GM19023 (cell line): ENCODE measurements around the gene HTR7.

Source experiments
- ATAC-seq: cut with Tn5 transposase; IDR thresholded peaks from one replicate; pipeline ENCODE4 v1.9.1; 2021; ENCODE audit warnings: mild to moderate bottlenecking, moderate library complexity; ENCODE audit not compliant: unreplicated experiment

Gene HTR7

DNA sequence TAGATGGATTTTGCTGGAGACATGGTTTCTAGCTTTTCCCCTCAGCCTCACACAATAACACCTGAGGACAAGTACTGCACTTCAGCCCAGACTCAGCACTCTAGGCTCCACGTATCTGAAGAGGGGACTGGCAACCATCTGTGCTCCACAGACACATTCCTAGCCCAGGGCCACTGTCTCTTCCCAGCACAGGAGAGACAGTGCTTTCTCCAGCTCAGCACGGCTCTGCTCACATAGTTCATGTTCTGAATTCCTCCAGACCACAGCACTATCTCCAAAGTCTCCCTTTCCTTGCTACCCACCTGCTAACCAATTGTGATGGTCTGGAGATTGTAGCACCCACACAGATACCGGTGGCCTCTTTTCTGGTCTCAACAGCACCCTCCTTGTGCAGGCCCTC, 114.5 kb downstream of the HTR7 start:
- no peak for ATAC-seq

DNA sequence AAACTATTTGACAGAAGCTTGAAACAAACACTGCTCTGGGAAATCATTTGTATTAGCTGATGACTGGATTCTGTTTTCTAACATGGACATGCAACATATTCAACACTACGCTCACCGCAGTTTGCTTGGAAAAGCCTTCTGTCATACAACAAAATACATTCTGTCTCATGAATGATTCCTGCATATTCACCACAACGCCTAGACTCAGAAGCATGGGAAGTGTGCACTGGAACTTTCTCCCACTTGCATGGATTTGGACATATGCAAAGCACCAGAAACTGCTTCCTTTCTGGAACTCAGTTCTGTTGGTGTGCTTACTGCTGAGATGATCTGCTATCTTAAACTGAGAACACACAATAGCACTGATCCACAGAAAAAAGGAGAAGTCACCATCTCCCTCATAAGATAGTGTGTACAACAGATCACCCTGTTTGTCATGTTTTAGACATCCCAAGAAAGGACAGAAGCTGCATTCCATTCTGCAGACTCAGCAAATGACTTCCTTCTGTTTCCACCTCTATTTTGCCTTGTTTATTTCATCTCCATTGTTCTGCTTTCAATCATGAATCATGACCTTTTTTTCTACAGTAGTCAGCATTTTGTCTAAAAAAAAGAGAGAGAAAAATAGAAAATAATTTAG, 115.8 kb downstream of the HTR7 start:
- ATAC-seq, result no peak

DNA sequence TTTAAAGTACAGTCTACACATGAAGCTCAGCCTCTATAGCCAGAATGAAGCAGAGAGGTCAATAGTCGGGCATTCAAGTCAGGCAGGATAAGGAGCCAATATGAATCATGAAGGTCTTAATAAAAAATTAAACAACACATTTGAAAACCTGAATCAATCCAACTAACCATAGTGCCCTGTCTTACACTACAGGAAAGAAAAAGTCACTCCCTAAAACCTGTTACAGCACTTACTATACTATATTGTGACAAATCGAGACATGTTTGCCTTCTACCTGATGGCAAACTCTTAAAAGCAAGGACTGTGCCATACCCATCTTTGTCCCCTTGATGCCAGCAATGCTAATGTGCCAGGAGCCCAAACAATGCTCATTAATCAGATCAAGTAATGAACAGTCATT, 117.6 kb downstream of the HTR7 start:
- ATAC-seq, result no peak

DNA sequence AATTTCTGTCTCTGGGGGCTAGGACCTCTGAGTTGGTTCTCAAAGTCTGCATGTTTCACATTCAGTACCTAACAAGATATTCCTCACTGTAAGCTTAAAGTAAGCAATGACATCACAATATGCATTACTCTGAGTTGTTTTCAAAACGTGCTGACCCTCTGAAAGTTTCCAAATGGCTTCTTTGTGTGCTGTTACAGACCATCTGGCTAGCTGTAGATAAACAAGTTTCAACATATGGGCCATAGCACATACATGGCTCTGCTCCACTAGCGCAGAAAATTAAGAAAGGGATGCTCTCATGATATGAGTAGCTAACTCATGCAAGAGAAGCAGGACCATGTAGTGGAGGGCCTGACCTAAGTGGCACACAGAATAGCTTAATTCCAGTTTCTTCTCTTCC, 119.0 kb downstream of the HTR7 start:
- no peak for ATAC-seq

DNA sequence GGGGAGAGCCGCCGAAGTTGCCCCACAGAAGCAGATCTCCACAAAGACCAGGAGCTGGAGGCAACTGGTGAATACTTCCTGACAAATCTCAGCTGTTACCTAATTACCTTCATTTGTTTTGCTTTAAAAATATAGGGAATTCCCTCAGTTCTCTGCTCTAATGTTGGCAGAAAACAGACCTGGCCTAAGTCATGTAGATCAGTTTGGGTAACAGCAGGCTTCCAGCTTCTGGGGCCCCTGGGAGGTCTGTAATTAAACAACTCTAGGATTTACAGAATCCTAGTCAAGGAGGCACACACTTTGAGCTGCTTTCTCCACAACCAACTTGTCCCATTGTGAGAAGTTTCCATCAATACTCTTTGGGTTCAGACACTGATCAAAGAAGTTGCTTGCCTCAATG, 123.4 kb downstream of the HTR7 start:
- no peak for ATAC-seq

DNA sequence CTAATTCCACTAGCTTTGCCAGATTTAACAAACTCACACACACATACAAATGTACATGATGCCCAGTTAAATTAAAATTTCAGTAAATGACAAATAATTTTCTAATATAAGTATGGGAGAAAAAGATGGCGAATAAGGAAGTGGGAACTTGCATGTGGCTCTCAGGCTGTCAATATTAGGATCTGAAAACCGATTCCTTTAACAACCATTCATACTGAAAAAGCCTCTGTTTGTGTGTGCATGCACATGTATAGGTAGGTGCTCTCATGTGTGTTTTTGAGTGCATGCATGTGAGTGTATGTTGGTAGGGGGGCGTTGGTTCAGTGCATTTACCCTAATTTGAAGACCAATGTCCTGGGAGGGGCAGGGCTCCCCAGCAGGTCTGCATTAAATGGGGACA, 125.3 kb downstream of the HTR7 start:
- ATAC-seq, result no peak

DNA sequence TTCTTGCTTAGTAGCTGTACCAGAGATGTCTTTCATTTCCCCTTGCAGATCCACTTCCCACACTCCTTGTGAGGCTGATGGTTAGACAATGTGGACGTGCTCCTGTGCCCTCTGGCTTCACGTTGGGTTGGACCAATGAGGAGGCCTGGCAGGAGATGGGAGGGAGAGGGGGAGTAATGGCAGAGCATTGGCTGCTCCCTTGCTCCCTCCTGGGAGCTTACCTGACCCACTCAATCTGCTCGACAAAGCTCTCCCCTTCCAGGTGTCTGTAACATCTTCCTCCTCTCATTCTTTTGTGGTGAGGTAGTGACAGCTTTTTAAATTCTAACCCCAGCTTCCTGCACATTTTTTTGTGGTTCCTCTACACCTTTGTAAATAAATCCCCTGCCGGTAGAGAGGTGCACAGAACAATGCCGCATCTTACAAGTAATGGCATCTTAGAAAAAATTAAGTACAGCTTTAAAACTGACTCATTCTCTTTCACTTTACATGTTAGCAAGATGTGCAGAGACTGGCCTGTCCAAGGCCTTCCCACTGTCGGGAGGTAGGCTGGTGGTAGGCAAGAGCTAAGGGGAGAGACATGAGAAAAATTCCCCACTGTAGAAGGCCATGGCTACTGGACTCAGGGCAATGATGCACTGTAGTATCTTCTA, 134.3 kb downstream of the HTR7 start:
- no peak for ATAC-seq

DNA sequence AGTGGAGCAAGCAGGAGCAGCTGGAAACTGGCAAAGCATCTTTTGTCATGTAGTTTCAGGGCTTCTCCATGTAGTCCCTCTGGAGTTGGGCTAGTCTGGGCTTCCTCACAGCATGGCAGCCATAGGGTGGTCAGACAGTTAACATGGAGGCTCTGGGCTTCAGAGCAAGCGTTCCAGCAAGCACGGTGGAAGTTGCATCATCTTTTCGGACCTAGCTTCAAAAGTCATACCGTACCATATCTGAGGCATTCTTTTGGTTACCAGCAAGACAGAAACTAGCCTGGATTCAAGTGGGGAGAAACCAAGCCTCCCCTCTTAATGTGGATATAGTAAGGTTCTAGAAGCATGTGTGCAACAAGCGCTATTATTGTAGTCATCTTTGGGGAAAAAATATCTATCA, 135.0 kb downstream of the HTR7 start:
- ATAC-seq, result no peak

DNA sequence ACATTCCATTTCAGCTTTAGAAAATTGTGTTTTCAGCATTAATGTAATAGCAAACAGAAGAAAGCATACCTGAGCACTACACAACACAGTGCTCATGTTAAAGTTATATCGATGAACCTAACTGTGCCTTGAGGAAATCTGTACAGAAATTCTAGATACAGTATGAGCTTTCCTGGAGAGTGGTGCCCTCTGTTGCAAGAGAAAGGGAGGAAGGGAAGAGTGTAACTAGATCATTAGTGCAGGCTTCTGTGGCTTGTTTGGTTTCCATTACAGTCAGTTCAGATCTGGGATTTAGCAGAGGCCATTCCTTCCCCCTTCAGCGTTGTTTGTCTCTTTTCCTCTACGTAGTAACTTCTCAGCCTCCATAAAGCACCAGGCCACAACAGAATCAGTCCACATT, 139.7 kb downstream of the HTR7 start:
- ATAC-seq, result no peak

DNA sequence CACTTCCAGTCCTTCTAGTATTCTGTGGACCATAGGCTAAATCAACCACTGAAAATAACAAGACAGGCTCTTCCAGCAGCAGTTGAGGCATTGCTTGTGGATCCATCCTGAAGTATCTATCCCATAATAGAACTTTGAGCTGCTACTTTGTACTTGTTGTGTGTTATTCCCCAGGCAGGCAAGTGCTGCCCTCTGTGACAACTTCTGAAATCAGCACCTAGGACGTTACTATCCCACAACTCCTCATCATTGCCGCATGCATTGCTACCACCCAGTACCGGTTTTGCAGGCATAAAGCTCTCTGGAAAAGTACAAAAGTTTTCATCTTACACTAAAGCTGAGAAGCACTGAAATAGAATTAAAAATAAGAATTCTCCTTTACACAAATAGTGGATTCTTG, 145.3 kb downstream of the HTR7 start:
- no peak for ATAC-seq

DNA sequence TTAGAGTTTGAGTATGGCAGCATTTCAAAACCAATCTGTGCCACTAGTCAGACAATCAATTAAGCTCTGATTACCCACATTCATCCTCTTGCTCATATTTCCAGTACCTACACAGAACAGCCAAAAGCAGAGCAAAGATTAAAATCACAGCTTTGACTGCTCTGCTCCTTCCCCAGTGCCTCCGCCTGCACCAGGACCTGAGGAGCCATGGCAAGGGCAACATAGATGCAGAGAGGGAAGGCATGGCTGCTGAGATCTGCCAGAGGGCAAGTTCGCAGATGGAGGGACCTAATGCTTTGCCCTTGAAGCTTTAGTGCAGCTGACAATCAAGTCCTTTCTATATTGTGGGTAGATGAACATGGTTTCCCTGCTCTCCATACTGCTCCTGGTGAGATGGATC, 148.1 kb downstream of the HTR7 start:
- no peak for ATAC-seq

DNA sequence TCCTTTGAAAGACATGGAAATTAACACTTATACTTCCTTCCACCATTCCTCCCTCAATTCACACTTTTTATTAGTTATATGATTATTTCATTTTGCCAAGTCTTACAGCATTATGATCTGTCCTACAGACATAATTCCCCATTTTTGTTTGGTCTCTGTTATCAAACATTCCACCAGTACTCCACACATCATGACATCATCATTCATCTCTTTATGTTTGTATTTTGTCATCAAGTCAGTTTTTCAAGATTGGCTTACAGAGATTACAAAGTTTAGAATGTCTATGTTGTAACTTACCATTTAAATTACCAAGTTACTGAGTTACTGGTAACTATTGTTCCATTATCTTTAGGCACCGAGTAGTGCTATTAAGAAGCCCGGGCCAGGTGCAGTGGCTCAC, 150.2 kb downstream of the HTR7 start:
- ATAC-seq, result no peak

DNA sequence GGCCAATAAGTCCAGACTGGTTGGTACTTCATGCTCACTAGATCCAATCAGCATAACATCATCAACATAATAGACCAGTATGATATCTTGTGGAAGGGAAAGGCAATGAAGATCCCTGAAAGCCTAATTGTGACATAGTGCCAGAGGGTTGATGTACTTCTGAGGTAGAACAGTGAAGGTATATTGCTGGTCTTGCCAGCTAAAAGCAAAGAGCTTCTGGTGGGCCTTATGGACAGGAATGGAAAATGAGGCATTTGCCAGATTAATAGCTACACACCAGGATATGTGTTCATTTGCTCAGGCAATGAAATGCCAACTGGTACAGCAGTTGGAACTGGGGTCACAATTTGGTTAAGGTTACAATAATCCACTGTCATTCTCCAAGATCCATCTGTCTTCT, 156.4 kb downstream of the HTR7 start:
- no peak for ATAC-seq

DNA sequence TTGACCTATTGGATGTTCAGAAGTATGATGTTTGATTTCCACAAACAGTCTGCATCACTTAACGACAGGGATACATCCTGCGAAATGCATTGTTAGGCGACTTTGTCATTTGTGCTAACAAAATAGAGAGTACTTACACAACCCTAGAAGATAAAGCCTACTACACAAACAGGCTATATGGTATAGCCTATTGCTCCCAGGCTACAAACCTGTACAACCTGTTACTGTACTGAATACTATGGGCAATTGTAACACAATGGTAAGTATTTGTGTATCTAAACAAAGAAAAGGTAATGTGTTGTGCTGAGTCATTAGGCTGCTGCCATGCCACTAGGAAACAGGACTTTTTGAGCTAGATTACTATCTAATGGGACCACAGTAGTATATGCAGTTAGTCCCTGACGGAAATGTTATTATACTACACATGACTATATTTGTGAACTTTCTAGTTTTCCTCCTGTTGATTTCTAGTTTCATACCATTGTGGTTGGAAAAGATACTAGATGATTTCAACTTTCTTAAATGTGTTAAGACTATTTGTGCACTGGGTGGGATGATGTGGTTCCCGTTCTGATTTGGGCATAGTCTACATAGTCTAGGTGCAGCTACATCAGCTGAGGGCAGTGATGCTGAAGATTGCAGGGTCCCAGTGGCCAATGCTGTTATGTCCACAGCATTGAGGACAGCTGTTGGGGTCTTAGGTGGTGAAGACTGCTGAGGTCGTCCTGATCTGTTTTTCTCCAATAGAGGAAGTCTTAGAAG, 161.7 kb downstream of the HTR7 start:
- ATAC-seq, result no peak
